GM18873 (cell line): ENCODE measurements around the gene CDKL5.
"Not testable (repeated sequence)": the region's sequence is repeated elsewhere in the genome, so short reads cannot be mapped to it uniquely, and the experiment has no call there.

ENCODE experiments used
- ATAC-seq: cut with Tn5 transposase; IDR thresholded peaks from one replicate; pipeline ENCODE4 v1.9.1; 2021; ENCODE audit warnings: mild to moderate bottlenecking, moderate library complexity, moderate number of reproducible peaks; ENCODE audit not compliant: unreplicated experiment, low FRiP score

CDKL5 gene

GRCh38 chrX:18566748-18567147 is 141.3 kb downstream of the CDKL5 start:
- no peak for ATAC-seq

- no peak for ATAC-seq
Observed at GRCh38 chrX:18573556-18573955, 148.1 kb downstream of the CDKL5 start.

- no peak for ATAC-seq
Observed at GRCh38 chrX:18574591-18574990, 149.2 kb downstream of the CDKL5 start.

GRCh38 chrX:18575744-18576143 is 150.3 kb downstream of the CDKL5 start:
- no peak for ATAC-seq

GRCh38 chrX:18577400-18577799 is 152.0 kb downstream of the CDKL5 start:
- no peak for ATAC-seq

GRCh38 chrX:18578546-18578945 is 153.1 kb downstream of the CDKL5 start:
- no peak for ATAC-seq

- ATAC-seq: no peak
Observed at GRCh38 chrX:18579495-18579894, 154.1 kb downstream of the CDKL5 start.

- ATAC-seq: no peak
Observed at GRCh38 chrX:18582910-18583493, 157.6 kb downstream of the CDKL5 start.

- ATAC-seq: not testable (repeated sequence)
Observed at GRCh38 chrX:18589292-18589691, 163.9 kb downstream of the CDKL5 start.

- ATAC-seq: no peak
Observed at GRCh38 chrX:18591834-18592233, 166.4 kb downstream of the CDKL5 start.

- ATAC-seq: no peak
Observed at GRCh38 chrX:18594079-18594478, 168.7 kb downstream of the CDKL5 start.

GRCh38 chrX:18596096-18596495 is 170.7 kb downstream of the CDKL5 start:
- no peak for ATAC-seq

- no peak for ATAC-seq
Observed at GRCh38 chrX:18598413-18598812, 173.0 kb downstream of the CDKL5 start.

- no peak for ATAC-seq
Observed at GRCh38 chrX:18607966-18608365, 182.6 kb downstream of the CDKL5 start.

- no peak for ATAC-seq
Observed at GRCh38 chrX:18613930-18614639, 188.7 kb downstream of the CDKL5 start.

GRCh38 chrX:18616688-18617406 is 191.4 kb downstream of the CDKL5 start:
- ATAC-seq: no peak

- no peak for ATAC-seq
Observed at GRCh38 chrX:18617407-18617750, 192.0 kb downstream of the CDKL5 start.

GRCh38 chrX:18619288-18619687 is 193.9 kb downstream of the CDKL5 start:
- no peak for ATAC-seq

- no peak for ATAC-seq
Observed at GRCh38 chrX:18620349-18620748, 194.9 kb downstream of the CDKL5 start.

GRCh38 chrX:18624599-18624998 is 199.2 kb downstream of the CDKL5 start:
- no peak for ATAC-seq

GRCh38 chrX:18630934-18631333 is 205.5 kb downstream of the CDKL5 start:
- no peak for ATAC-seq

GRCh38 chrX:18638398-18638797 is 213.0 kb downstream of the CDKL5 start:
- no peak for ATAC-seq
